SK-N-SH (cell line): Measurements from ENCODE around the gene LMF1.

Experiments used
- GATA2 ChIP-seq: sonication (generic); formaldehyde crosslinking; IDR thresholded peaks from 2 replicates; pipeline ENCODE4 v1.5.0; 2020; ENCODE audit warnings: mild to moderate bottlenecking, missing genetic modification reagents
- TF ChIP-seq, protein P1 (sequence below): IDR thresholded peaks from 2 replicates; pipeline ENCODE4 v1.6.1; 2012; ENCODE audit warnings: mild to moderate bottlenecking, low read depth, low read length, moderate library complexity

DNA sequence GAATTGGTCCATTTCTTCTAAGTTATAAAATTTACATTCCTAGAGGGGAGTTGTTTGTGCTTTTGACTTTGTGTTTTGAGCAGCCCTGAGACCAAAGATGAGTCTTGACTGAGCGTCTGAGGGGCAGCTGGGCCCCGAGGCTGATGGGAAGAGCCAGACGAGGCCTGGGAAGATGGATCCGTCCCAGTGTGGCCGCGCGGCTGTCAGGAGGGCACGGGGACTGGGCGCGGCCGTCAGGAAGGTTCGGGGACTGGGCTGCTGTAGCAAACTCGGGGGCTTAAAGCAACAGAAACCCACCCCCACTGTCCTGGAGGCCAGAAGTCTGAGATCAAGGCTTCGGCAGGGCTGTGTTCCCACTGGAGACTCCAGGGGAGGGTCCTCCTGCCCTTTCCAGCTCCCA, 132.0 kb downstream of the LMF1 start:
- TF ChIP-seq GATA2 (CRISPR knock-in tag) = no peak
- TF ChIP-seq, protein P1, sequence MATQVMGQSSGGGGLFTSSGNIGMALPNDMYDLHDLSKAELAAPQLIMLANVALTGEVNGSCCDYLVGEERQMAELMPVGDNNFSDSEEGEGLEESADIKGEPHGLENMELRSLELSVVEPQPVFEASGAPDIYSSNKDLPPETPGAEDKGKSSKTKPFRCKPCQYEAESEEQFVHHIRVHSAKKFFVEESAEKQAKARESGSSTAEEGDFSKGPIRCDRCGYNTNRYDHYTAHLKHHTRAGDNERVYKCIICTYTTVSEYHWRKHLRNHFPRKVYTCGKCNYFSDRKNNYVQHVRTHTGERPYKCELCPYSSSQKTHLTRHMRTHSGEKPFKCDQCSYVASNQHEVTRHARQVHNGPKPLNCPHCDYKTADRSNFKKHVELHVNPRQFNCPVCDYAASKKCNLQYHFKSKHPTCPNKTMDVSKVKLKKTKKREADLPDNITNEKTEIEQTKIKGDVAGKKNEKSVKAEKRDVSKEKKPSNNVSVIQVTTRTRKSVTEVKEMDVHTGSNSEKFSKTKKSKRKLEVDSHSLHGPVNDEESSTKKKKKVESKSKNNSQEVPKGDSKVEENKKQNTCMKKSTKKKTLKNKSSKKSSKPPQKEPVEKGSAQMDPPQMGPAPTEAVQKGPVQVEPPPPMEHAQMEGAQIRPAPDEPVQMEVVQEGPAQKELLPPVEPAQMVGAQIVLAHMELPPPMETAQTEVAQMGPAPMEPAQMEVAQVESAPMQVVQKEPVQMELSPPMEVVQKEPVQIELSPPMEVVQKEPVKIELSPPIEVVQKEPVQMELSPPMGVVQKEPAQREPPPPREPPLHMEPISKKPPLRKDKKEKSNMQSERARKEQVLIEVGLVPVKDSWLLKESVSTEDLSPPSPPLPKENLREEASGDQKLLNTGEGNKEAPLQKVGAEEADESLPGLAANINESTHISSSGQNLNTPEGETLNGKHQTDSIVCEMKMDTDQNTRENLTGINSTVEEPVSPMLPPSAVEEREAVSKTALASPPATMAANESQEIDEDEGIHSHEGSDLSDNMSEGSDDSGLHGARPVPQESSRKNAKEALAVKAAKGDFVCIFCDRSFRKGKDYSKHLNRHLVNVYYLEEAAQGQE = no peak
